HEK293T (cell line): ENCODE results near the gene RBM27.

Source experiments
- ARNT ChIP-seq: fragments of 450-650 bp; IDR thresholded peaks from 2 replicates; pipeline ENCODE4 v1.6.1; 2017; ENCODE audit warnings: mild to moderate bottlenecking
- CTBP1 ChIP-seq: fragments of 450-650 bp; IDR thresholded peaks from 2 replicates; pipeline ENCODE4 v1.6.1; 2016; ENCODE audit warnings: borderline replicate concordance
- ELF4 ChIP-seq: fragments of 450-650 bp; IDR thresholded peaks from 2 replicates; pipeline ENCODE4 v1.6.1; 2017; ENCODE audit warnings: antibody characterized with exemption
- FOXA1 ChIP-seq: fragments of 450-650 bp; IDR thresholded peaks from 2 replicates; pipeline ENCODE4 v1.6.1; 2016; ENCODE audit warnings: mild to moderate bottlenecking
- FOXK2 ChIP-seq: fragments of 450-650 bp; IDR thresholded peaks from 2 replicates; pipeline ENCODE4 v1.6.1; 2016; ENCODE audit warnings: mild to moderate bottlenecking
- FOXM1 ChIP-seq: fragments of 450-650 bp; IDR thresholded peaks from 2 replicates; pipeline ENCODE4 v1.6.1; 2017; ENCODE audit warnings: mild to moderate bottlenecking, borderline replicate concordance
- L3MBTL2 ChIP-seq: fragments of 450-650 bp; conservative IDR thresholded peaks from 2 replicates; pipeline ENCODE4 v1.6.1; 2016; ENCODE audit warnings: mild to moderate bottlenecking
- LEF1 ChIP-seq: fragments of 450-650 bp; IDR thresholded peaks from 2 replicates; pipeline ENCODE4 v1.6.1; 2017; ENCODE audit warnings: mild to moderate bottlenecking, borderline replicate concordance
- NFRKB ChIP-seq: fragments of 450-650 bp; IDR thresholded peaks from 2 replicates; pipeline ENCODE4 v1.6.1; 2016; ENCODE audit warnings: mild to moderate bottlenecking, moderate library complexity
- SP1 ChIP-seq: fragments of 450-650 bp; IDR thresholded peaks from 2 replicates; pipeline ENCODE4 v1.6.1; 2017
- SUZ12 ChIP-seq: fragments of 450-650 bp; IDR thresholded peaks from 2 replicates; pipeline ENCODE4 v1.6.1; 2016; ENCODE audit warnings: mild to moderate bottlenecking
- TARDBP ChIP-seq: fragments of 450-650 bp; IDR thresholded peaks from 2 replicates; pipeline ENCODE4 v1.6.1; 2016
- TF ChIP-seq, protein P1 (sequence below): fragments of 450-650 bp; IDR thresholded peaks from 2 replicates; pipeline ENCODE4 v1.6.1; 2016

DNA sequence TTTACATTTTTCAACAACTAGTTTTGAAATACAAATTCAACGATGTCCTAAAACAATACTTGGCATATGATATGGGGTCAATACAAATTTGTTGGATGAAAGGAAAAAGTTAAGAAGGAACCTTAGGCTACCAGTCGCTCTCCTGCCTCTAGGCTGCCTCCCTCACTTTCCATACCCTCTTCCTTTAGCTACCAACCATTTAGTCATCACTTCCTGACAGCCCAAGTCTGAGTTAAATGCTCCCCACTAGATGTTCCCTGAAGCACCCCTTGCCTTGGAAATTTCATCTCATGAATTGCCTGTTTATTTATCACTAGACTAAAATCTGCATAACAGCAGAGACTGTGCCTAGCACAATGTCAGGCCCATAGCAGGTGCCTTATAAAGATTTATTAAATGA, 18.2 kb upstream of the RBM27 start:
- no peak for TF ChIP-seq SP1
- TF ChIP-seq FOXM1 = no peak
- TF ChIP-seq TARDBP = no peak
- TF ChIP-seq, protein P1, sequence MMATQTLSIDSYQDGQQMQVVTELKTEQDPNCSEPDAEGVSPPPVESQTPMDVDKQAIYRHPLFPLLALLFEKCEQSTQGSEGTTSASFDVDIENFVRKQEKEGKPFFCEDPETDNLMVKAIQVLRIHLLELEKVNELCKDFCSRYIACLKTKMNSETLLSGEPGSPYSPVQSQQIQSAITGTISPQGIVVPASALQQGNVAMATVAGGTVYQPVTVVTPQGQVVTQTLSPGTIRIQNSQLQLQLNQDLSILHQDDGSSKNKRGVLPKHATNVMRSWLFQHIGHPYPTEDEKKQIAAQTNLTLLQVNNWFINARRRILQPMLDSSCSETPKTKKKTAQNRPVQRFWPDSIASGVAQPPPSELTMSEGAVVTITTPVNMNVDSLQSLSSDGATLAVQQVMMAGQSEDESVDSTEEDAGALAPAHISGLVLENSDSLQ = no peak
- no peak for TF ChIP-seq L3MBTL2
- TF ChIP-seq LEF1 = no peak
- TF ChIP-seq FOXK2 = no peak
- no peak for TF ChIP-seq SUZ12
- no peak for TF ChIP-seq ELF4
- TF ChIP-seq CTBP1 = no peak
- no peak for TF ChIP-seq ARNT
- no peak for TF ChIP-seq NFRKB
- TF ChIP-seq FOXA1 = no peak
